Measurements from ENCODE around the gene ZNF446. TPM values are rescaled to one million over a fixed set of nuclear protein-coding genes. Genes with fewer than 3 reads are reported as not detected.

Gene ZNF446
- total RNA-seq, 1 experiment from 2014 or later: 9.7 TPM

GRCh38 chr19:58515259-58515658 is 39.1 kb downstream of the ZNF446 start:
- H3K27me3 Mint-ChIP-seq (ENCODE audit: insufficient read depth, unreplicated experiment): no peaks in the 10 kb centered on the region
- no peaks in the 10 kb centered on the region for H3K9me3 Mint-ChIP-seq (ENCODE audit: unreplicated experiment)
- peaks cover 58% of the 10 kb centered on the region for H3K36me3 Mint-ChIP-seq (ENCODE audit: insufficient read depth, unreplicated experiment)
- Histone ChIP-seq H3K27me3 (replicated peaks; ENCODE audit: control insufficient read depth, insufficient read depth, low read length) (no peaks in the 10 kb centered on the region), H3K4me1 (peaks cover 9% of the 10 kb centered on the region), H3K4me3 (ENCODE audit: low read depth, low read length) (no peak overlapping the region), H3K9me3 (no peaks in the 10 kb centered on the region), H3K36me3 (ENCODE audit: control insufficient read depth, insufficient read depth, low read length) (peaks cover 3% of the 10 kb centered on the region; the same call in 1 of the 2 replicates)
- H3K4me1 Mint-ChIP-seq (ENCODE audit: low read depth, unreplicated experiment): peaks cover 22% of the 10 kb centered on the region
- H3K4me3 Mint-ChIP-seq (ENCODE audit: unreplicated experiment): peak overlapping the region; percentile 25
- ChIA-PET POLR2A (no interaction called here), CTCF (interaction anchor here (0.7 kb wide), 1 partner anchor 30 kb away, joined by 7 read pairs; no protein-coding TSS in a partner anchor)
- intact Hi-C loops (cut with micrococcal nuclease; ENCODE audit: unreplicated experiment): no loop called here
- no peak for DNase-seq
- BruUV-seq (replicated peaks): no TSS peak
- no peak for TF ChIP-seq CTCF (IDR thresholded peaks at IDR 0.05; ENCODE audit: insufficient read depth in 1 of 2, low read depth in 1 of 2, low read length in 1 of 2, severe bottlenecking in 1 of 2, unreplicated experiment in 1 of 2)
- H3K27ac Mint-ChIP-seq (ENCODE audit: unreplicated experiment): no peak overlapping the region

GRCh38 chr19:58516246-58516836 is 40.2 kb downstream of the ZNF446 start:
- ChIA-PET CTCF (interaction anchor here (0.7 kb wide), 1 partner anchor 23 kb away, joined by 7 read pairs; no protein-coding TSS in a partner anchor), POLR2A (no interaction called here)
- no peak for DNase-seq
- no peak for TF ChIP-seq CTCF (IDR thresholded peaks at IDR 0.05; ENCODE audit: insufficient read depth in 1 of 2, low read depth in 1 of 2, low read length in 1 of 2, severe bottlenecking in 1 of 2, unreplicated experiment in 1 of 2)
- intact Hi-C loops (cut with micrococcal nuclease; ENCODE audit: unreplicated experiment): no loop called here
- Histone ChIP-seq H3K9me3 (no peaks in the 10 kb centered on the region), H3K27me3 (replicated peaks; ENCODE audit: control insufficient read depth, insufficient read depth, low read length) (no peaks in the 10 kb centered on the region), H3K36me3 (ENCODE audit: control insufficient read depth, insufficient read depth, low read length) (peaks cover 3% of the 10 kb centered on the region; the same call in 1 of the 2 replicates), H3K4me1 (peaks cover 13% of the 10 kb centered on the region), H3K4me3 (ENCODE audit: low read depth, low read length) (no peak overlapping the region)
- Mint-ChIP-seq H3K36me3 (ENCODE audit: insufficient read depth, unreplicated experiment) (peaks cover 57% of the 10 kb centered on the region), H3K27me3 (ENCODE audit: insufficient read depth, unreplicated experiment) (no peaks in the 10 kb centered on the region), H3K9me3 (ENCODE audit: unreplicated experiment) (no peaks in the 10 kb centered on the region), H3K4me1 (ENCODE audit: low read depth, unreplicated experiment) (peaks cover 27% of the 10 kb centered on the region), H3K4me3 (ENCODE audit: unreplicated experiment) (no peak overlapping the region), H3K27ac (ENCODE audit: unreplicated experiment) (no peak overlapping the region)
- BruUV-seq (replicated peaks): no TSS peak

- TF ChIP-seq CTCF (IDR thresholded peaks at IDR 0.05; ENCODE audit: insufficient read depth in 1 of 2, low read depth in 1 of 2, low read length in 1 of 2, severe bottlenecking in 1 of 2, unreplicated experiment in 1 of 2): no peak
- no TSS peak for BruUV-seq (replicated peaks)
- Mint-ChIP-seq H3K4me3 (ENCODE audit: unreplicated experiment) (no peak overlapping the region), H3K27me3 (ENCODE audit: insufficient read depth, unreplicated experiment) (no peaks in the 10 kb centered on the region), H3K9me3 (ENCODE audit: unreplicated experiment) (no peaks in the 10 kb centered on the region), H3K4me1 (ENCODE audit: low read depth, unreplicated experiment) (peaks cover 23% of the 10 kb centered on the region), H3K36me3 (ENCODE audit: insufficient read depth, unreplicated experiment) (peaks cover 52% of the 10 kb centered on the region), H3K27ac (ENCODE audit: unreplicated experiment) (no peak overlapping the region)
- ChIA-PET POLR2A (no interaction called here), CTCF (no interaction called here)
- intact Hi-C loops (cut with micrococcal nuclease; ENCODE audit: unreplicated experiment): no loop called here
- Histone ChIP-seq H3K4me3 (ENCODE audit: low read depth, low read length) (no peak overlapping the region), H3K4me1 (peaks cover 13% of the 10 kb centered on the region), H3K27me3 (replicated peaks; ENCODE audit: control insufficient read depth, insufficient read depth, low read length) (no peaks in the 10 kb centered on the region), H3K36me3 (ENCODE audit: control insufficient read depth, insufficient read depth, low read length) (peaks cover 3% of the 10 kb centered on the region; the same call in 1 of the 2 replicates), H3K9me3 (no peaks in the 10 kb centered on the region)
- no peak for DNase-seq
Observed at GRCh38 chr19:58516964-58517833, 41.0 kb downstream of the ZNF446 start.

Measured in Caco-2 (cell line).